Stimulated activated CD4-positive, alpha-beta T cell treated with anti-CD3 and anti-CD28 coated beads, TNF-alpha, amount 100 ng/mL, for 4 hours (primary cell): ENCODE data around the gene PMIS2.

Experiments used
- DNase-seq, 3 experiments: peaks; one replicate each; pipeline ENCODE4 v3.0.0-alpha.2; 2020; ENCODE audit warnings: low read depth in 3 of 3

PMIS2 gene

DNA sequence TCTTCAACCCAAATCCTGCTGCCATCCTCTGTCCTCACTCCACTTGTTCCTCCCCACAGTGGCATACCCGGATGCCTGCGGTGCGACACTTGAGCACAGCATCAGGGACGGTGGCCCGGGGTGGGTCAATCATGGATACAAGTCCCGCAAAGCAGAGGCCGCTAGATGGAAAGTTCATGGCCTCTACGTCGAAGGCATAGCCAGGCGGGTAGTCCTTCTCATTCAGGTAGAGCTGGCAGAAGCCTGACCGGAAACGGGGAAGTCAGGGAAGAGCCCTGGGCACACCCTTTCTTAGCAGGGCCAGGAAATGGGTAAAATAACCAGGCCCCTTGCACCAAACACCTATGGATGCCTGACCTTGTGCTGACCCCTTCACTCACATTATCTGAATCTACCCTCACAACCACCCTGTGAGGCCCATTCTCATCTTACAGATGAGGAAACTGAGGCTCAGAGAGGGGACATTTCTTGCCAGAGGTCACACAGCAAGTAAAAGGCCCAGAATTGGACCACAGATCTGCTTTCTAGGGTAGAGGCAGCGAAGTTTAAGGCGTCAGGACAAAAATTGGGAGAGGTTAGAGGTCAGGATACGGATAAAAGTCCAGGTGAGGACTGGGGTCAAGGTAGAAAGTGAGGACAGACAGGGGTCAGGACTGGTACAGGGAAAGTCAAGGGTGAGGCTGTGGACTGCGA, 29.0 kb upstream of the PMIS2 start:
- no peak for DNase-seq

DNA sequence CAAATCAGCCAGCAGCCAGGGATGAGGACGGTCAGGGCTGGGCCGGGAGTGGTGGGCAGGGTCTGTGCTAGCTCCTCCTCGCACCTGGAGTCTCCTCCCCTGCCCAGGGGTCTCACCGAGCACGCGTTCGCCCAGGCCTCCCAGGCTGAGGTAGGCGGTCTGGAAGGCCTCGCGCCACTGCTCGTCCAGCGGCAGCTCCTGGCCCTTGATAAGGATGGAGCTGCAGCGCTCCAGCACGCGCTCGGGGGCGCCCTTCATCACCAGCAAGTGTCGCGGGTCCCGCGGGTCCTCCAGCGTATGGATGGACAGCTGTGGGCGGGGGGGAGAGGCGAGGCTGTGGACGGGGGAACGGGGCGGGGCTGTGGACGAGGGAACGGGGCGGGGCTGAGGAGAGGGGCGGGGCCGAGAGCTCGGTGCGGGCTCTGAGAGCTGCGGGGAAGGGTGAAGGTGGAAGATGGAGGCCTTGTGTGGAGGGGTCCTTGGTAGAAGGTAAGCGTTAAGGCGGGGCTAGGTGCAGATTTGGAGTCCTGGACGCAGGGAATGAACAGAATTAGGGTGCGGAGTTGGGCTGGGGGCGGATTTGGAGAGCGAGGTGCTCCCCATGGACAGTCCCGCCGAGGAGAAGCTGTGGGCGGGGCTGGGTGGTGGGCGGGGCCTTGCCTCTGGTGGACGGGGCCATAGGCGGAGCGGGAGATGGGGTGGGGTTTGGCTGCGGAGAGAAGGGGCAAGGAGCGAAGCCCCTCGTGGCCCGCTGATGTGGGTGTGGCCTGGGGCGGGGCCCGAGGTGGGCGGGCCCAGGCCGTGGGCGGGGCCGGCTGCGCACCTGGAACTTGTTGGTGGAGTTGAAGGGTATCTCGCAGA, 28.2 kb upstream of the PMIS2 start:
- DNase-seq, result peak in 2 of 3 experiments; percentile 37 to 48

- DNase-seq, result no peak
Observed at GRCh38 chr19:35558400-35559280, 27.3 kb upstream of the PMIS2 start.

GRCh38 chr19:35559281-35559659, 26.7 kb upstream of the PMIS2 start:
- DNase-seq, result no peak

GRCh38 chr19:35559781-35560180, 26.2 kb upstream of the PMIS2 start:
- DNase-seq, result no peak

GRCh38 chr19:35560271-35560670, 25.7 kb upstream of the PMIS2 start:
- DNase-seq, result no peak

DNA sequence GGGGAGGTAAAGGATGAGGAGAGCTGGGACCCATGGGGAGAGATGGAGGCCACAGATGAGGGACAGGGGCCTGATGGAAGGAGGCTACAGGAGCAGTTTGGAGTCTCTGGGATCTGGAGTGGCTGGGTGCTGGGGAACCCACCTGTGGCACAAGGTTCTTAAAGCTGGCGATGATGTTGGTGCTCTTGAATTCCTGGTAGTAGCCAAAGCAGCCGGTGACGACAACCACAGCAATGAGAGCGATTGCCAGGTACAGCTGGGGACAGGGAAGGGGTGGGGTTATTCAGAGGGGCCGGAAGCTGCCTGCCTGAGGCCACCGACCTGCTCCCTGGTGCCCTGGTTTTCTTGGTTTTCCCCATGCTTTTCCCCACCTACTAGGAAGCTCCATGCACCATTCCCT, 25.3 kb upstream of the PMIS2 start:
- DNase-seq, result no peak

DNA sequence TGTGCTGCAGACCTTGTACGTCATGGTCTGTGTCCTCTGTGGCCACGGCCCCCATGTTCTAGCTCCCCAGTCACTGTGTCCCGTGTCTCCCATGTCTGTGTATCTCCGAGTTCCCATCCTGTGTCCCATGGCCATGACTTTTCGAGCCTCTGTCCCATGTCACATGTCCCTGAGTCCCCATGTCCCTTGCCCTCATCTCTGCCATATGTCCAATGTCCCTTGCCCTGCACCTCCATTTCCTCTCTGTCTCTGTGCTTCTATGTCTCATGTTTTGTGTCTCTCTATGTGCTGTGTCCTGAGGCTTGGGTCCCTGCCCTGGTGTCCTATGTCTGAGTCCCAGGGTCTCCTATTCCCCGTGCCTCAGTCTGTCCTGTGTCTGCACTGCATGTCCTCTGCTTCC, 24.5 kb upstream of the PMIS2 start:
- no peak for DNase-seq

DNA sequence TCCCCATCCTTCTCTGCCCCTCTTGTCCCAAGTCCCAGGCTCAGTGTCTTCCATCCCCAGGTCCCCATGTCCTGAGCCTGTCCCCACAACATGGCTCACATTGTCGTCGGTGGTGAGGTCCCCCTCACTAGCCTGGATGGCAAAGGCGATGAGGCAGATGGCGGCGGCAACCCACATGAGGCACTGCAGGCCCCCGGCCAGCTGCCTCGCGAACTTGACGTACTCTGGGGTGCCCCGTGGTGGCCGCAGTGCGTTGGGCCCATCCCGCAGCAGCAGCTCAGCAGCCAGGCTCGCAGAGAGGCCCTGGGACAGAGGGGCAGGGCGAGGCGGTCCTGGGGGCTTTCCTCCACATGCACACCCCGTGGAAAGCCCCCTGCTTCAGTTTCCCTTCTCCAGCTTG, 23.6 kb upstream of the PMIS2 start:
- DNase-seq, result no peak

DNA sequence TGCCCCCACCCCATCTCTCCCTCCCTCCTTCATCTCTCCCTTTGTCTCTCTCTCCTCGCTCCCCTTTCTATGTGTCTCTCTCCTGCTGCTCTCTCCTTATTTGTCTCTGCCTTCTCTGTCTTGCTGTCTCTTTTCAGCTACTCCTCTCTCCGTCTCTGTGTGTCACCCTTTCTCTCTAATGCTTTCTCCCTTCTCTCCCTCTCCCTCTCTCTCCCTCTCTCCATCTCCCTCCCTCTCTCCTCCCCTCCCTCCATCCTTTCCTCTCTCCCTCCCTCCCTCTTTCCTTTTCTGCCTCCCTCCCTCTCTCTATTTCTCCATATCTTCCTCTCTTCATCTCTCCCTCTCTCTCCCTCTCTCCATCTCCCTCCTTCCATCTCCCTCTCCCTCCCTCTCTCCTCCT, 23.2 kb upstream of the PMIS2 start:
- no peak for DNase-seq

DNA sequence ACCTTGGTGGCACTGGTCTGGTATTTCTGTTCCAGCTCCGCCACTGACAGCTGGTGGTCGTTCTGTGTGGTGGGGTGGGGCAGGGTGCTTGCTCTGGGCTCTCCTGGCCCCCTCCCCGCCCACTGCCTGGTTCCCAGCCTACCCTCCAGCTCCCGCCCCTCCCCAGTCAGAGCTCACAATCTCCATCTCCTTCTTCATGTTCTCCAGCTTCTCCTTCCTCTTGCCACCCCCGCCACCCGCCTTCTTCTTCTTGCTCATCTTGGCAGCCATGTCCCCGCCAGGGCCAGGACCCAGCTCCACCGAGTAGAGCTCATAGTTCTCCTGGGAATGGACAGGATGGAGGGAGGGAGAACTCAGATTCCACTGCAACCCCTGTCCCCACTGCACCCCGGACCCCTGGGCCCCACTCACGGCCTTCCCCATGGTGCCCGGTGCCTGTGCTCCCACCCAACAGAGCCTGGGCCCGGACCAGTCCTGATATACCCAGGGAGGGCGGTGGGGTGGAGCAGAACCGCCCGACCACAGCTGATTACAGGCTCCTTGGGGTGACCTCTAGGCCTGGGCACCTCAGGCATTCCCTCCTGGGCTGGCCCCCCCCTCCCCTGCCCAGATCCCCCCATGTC, 22.7 kb upstream of the PMIS2 start, which contains the start of gene ATP4A:
ATP4A (minus strand) TSS at position 452 of the 623 bp plus-strand sequence; CDS start at position 423, 29 bp downstream.
- DNase-seq, result no peak

- no peak for DNase-seq
Observed at GRCh38 chr19:35565016-35565856, 20.7 kb upstream of the PMIS2 start.

- no peak for DNase-seq
Observed at GRCh38 chr19:35566738-35567137, 19.2 kb upstream of the PMIS2 start.

- no peak for DNase-seq
Observed at GRCh38 chr19:35569281-35569781, 16.6 kb upstream of the PMIS2 start.

DNA sequence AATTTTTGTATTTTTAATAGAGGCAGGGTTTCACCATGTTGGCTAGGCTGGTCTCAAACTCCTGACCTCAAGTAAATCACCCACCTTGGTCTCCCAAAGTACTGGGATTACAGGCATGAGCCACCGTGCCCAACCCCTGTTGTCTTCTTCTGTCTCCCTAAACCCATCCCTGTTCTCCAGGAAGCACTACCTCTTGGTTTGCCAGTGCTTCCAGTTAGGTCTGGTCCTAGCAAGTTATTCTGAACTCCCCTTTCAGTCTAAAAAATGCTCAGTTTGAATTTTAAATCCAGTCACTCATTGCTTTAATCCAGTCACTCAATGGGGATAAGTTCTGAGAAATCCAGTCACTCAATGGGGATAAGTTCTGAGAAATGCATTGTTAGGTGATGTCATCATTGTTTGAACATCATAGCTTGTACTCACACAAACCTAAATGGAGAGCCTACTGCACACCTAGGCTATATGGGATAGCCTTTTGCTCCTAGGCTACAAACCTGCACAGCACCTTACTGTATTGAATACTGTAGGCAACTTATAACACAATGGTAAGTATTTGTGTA, 14.5 kb upstream of the PMIS2 start:
- DNase-seq, result no peak

- DNase-seq, result no peak
Observed at GRCh38 chr19:35577918-35578317, 8.1 kb upstream of the PMIS2 start.

DNA sequence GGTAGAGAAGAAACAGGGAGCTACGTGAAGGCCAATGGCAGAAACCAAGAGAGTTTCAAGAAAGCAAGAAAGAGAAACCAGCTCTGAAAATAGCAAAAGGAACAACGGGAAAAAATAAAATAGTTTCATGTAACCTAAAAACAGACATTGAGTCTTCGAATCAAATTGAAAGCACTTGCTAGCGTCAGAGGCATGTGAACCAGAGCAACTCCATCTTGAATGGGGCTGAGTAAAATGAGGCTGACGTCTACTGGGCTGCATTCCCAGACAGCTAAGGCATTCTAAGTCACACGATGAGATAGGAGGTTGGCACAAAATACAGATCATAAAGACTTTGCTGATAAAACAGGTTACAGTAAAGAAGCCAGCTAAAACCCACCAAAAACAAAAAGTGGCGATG, 7.3 kb upstream of the PMIS2 start:
- DNase-seq, result no peak

DNA sequence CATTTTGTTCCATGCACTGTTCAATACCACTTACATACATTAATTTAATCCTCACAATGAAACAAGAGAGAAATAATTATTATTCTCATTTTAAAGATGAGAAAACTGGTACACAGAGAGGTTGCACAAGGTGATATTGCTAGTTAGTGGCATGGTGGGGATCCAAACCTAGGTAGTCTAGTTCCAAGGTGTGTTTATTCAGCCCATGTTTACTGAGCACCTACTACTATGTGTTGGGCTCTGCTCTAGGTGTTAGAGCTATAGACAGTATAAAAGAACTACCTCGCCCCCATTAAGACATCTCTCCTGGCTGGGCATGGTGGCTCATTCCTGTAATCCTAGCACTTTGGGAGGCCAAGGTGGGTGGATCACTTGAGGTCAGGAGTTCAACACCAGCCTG, 3.2 kb upstream of the PMIS2 start:
- DNase-seq, result no peak

DNA sequence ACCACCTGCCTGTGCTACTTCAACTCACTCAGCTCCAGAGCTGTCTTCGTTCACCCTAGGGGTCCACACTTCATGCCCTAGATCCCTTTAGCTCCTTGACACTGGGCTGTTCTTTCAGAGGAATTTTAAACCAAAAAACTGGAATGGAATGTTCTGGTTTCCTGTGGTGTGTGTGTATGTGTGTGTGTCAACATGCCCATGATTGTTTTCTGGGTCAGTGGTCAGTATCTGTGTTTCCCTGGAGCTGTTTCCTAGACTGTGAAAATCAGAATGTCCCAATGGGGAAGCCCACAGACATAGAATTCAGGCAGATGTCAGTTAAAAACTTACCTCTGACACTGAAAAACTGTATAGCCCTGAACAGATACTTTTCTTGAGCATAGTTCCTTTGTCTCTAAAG, 1.3 kb downstream of the PMIS2 start:
- DNase-seq, result no peak

- DNase-seq, result no peak
Observed at GRCh38 chr19:35590875-35591274, 4.9 kb downstream of the PMIS2 start.
